HG03575 (cell line): Measurements from ENCODE around the gene SRXN1.

ENCODE experiments used
- ATAC-seq: cut with Tn5 transposase; IDR thresholded peaks from one replicate; pipeline ENCODE4 v1.9.1; 2021; ENCODE audit not compliant: unreplicated experiment, insufficient number of reproducible peaks, low FRiP score; ENCODE audit errors: extremely low read depth

Gene SRXN1

GRCh38 chr20:617934-618690, 34.9 kb downstream of the SRXN1 start:
- no peak for ATAC-seq

GRCh38 chr20:615514-615913, 37.5 kb downstream of the SRXN1 start:
- no peak for ATAC-seq

- ATAC-seq, result no peak
These were observed 41.2 kb downstream of the SRXN1 start for GRCh38 chr20:611843-612185.

GRCh38 chr20:611047-611842, 41.8 kb downstream of the SRXN1 start:
- ATAC-seq, result no peak

- ATAC-seq, result no peak
These were observed 42.6 kb downstream of the SRXN1 start, which contains the start of gene TCF15 for GRCh38 chr20:610130-611046. Gene TCF15, minus strand, starts transcription at chr20:610309. Its CDS starts 72 bp downstream, at chr20:610237.

GRCh38 chr20:609371-609964, 43.5 kb downstream of the SRXN1 start:
- ATAC-seq, result no peak

- ATAC-seq, result no peak
These were observed 44.0 kb downstream of the SRXN1 start for GRCh38 chr20:608970-609369.

GRCh38 chr20:607476-607875, 45.5 kb downstream of the SRXN1 start:
- no peak for ATAC-seq

GRCh38 chr20:605237-605636, 47.8 kb downstream of the SRXN1 start:
- ATAC-seq, result no peak

- ATAC-seq, result no peak
These were observed 49.8 kb downstream of the SRXN1 start for GRCh38 chr20:603116-603640.

- no peak for ATAC-seq
These were observed 50.7 kb downstream of the SRXN1 start for GRCh38 chr20:602111-602970.

- no peak for ATAC-seq
These were observed 52.3 kb downstream of the SRXN1 start for GRCh38 chr20:600736-601135.

GRCh38 chr20:600141-600540, 52.9 kb downstream of the SRXN1 start:
- no peak for ATAC-seq

- ATAC-seq, result no peak
These were observed 54.7 kb downstream of the SRXN1 start for GRCh38 chr20:598133-598850.

- ATAC-seq, result no peak
These were observed 55.4 kb downstream of the SRXN1 start for GRCh38 chr20:597560-597959.
